ENCODE measurements around the gene NEURL1.

- TF ChIP-seq CTCF (conservative IDR thresholded peaks at IDR 0.05; ENCODE audit: low read length) (no peak), EZH2phosphoT487 (IDR thresholded peaks at IDR 0.05; ENCODE audit: borderline replicate concordance) (no peak)
These were observed 102.6 kb downstream of the NEURL1 start for GRCh38 chr10:103595933-103596726.
